ENCODE data around the gene TUBGCP4.
"Not testable (repeated sequence)": the region's sequence is repeated elsewhere in the genome, so short reads cannot be mapped to it uniquely, and the experiment has no call there.

TUBGCP4 gene, protein sequence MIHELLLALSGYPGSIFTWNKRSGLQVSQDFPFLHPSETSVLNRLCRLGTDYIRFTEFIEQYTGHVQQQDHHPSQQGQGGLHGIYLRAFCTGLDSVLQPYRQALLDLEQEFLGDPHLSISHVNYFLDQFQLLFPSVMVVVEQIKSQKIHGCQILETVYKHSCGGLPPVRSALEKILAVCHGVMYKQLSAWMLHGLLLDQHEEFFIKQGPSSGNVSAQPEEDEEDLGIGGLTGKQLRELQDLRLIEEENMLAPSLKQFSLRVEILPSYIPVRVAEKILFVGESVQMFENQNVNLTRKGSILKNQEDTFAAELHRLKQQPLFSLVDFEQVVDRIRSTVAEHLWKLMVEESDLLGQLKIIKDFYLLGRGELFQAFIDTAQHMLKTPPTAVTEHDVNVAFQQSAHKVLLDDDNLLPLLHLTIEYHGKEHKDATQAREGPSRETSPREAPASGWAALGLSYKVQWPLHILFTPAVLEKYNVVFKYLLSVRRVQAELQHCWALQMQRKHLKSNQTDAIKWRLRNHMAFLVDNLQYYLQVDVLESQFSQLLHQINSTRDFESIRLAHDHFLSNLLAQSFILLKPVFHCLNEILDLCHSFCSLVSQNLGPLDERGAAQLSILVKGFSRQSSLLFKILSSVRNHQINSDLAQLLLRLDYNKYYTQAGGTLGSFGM

DNA sequence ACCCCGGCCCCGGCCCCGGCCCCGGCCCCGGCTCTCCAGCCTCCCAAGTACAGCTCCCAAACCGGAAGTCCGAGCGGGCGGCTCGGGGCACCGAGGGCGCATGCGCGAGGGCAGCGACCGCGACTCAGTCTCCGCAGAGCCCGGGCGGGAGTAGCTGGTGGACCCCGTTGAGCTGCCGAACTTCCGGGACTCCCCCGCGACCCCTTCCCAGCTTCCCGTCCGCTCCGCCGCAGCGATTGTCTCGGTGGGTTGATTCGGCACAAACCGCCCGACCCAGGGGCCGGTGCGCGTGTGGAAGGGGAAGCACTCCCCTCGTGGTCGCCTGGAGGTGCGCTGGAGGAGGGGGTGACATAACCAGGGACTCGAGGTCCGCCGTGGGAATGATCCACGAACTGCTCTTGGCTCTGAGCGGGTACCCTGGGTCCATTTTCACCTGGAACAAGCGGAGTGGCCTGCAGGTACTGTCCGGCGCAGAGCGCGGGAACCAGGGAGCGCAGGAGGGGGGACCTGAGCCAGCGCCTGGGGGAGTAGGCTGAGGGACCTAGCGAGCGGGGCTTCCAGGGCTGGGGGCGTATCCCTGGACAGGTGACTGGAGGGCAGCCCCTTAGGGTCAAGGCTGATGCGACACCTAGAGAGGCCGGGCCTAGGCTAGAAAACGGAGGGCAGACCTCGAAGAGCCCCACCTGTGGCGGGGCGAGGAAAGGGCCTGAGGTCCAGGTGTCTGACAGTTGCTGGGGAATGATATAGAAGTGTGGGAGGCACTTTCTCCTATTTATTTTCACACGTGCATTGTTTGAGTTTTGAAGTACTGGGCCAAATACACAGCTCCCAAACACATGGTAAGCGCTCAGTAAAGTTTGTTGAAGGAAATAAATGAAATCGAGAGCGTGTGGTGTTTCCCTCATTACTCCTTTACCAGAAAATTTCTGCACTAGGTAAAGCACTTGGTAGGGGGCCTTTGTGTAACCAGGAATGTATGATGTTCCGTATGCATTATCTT lies at the start of gene TUBGCP4, which contains the start of gene ZSCAN29:
TUBGCP4 (plus strand) TSS at position 127 of the 1,000 bp plus-strand sequence; CDS start at position 381, 254 bp downstream.
ZSCAN29 (minus strand) TSS at position 69 of the 1,000 bp plus-strand sequence. CDS start 1,130 bp downstream, outside the sequence.
- DNase-seq (ENCODE audit: low spot score): peak; percentile 99

DNA sequence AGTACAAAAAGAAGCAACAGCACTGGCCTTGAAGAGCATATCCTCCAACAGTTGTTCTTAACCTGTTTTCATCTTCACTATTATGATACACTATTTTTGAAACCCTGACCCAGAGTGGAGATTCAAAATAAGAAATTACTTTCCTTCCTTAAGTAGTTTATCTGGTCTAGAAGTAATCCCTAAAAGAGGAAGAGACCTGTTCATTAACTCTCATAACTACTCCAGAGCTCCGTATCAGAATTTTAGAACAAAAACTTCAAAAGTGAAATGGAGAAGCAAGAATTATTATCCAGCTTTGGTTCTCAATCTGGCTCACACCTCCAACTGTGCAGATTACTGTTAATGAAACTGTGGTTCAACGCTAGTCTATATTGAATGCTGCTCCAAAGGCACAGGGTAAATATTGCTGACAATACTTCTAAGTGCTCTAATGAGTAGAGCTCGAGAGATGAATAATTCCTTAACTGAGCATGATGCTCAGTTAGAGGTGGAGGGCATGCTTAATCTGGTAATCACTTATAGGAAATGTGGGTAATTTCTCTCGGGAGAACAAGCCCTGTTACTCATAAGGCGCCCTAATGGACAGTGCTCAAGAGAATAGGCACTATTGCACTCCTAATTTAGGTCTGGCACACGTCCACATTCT lies 45.7 kb upstream of the TUBGCP4 start:
- no peak for DNase-seq (ENCODE audit: low spot score)

DNA sequence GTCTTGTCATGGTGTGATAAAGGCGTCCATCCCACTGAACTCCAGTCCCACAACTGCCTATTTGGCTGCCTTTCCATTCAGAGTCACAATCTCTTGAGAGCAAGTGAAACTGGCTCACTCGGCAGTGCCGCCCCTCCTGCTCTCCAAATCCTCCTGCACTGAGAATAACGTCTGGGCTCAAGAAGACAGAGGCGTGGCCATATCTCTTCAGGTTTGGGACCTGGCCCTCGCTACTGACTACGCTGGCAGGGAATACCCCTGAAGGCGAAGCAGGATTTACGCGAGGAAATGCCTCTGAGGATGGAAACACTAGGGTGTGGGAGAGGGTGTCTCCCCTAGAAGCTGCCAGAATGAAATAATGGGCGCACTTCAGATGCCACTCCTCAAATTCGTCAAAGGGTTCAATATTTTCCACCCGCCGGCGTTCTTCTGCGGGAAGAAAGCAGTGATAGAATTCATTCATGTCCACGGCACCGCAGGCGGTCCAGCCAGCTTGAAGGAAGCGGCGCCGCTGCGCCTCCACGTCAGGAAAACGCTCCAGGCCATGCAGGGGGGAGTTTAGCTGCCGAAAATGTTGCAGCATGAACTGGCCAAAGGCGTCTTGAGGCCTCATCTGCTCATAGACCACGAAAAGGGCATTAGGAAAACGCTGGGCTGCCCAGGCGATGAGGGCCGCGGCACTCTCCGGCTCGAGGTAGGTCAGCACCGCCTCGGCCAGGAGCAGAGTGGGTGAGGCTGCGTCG lies 41.5 kb upstream of the TUBGCP4 start:
- peak; percentile 34 for DNase-seq (ENCODE audit: low spot score)

DNA sequence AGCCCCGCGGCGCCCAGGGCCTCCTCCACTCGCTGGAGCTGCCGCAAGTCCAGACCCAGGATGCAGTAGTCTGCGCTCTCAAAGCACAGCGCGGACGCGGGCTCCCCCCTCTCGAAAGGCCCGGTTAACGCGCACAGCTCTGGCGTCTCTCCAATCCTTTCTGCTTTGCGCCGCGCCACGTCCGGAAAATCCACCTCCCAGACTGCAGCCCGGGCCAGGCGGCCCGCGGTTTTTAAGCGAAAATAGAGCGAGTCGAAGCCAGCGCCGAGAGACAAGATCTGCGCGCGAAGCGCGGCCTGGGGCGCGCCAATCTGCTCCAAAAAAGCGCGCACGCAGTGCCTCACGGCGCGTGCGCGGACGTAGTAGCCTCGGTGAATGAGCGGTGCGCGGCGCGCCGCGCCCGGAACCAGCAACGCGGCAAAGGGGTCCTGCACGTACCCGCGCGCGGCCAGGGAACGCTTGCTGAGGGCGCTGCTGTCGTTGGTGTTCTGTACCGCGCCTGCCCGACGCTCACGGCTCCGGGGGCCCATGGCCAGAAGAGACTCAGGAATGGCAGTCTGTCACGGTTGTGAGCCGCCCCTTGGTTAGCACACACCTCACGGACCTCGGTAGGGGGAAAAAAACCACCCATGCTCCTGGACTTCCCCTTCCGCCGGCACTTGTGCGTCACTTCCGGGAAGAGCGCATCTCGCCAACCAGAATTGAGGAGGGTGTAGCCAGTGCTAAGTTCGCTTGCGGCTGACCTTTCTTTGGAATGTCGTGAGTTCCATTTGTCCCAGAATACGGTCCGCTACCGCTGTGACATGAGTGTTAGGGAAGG lies 40.7 kb upstream of the TUBGCP4 start, which contains the start of gene LCMT2:
LCMT2 (minus strand) TSS at position 614 of the 820 bp plus-strand sequence; CDS start at position 530, 84 bp downstream.
- DNase-seq (ENCODE audit: low spot score): peak; percentile 92

DNA sequence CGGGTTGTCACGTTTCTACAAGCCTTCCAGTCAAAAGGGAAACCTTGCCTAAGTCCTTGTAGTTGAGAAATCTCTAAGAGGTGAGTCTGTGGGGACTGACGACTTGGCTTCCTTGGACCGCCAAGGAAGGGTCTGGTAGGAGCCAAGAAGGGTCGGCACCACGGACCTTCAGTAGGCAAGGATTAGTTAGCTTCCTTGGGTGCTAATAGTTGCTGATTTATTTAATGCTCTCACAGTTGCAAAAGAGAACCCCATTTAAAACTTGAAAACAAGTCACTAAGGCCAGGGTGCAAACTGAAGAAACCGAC lies 40.2 kb upstream of the TUBGCP4 start:
- DNase-seq (ENCODE audit: low spot score): no peak

DNA sequence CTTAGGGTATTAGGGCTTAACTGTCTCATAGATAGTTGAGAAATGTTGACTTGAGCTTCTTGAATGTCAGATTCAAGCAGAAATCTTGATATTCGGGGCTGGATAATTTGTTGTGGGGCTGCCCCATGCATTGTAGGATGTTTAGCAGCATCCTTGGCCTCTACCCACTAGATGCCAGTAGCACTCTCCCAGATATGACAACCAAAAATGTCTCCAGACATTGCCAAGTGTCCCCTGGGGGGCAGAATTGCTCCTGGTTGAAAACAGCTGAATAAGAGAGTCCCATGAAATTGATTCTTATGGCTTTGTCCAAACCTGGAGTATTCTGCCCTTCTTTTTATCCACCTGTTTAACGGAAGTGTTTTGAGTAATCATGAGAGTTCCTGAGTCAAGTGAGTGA lies 24.6 kb upstream of the TUBGCP4 start:
- no peak for DNase-seq (ENCODE audit: low spot score)

DNA sequence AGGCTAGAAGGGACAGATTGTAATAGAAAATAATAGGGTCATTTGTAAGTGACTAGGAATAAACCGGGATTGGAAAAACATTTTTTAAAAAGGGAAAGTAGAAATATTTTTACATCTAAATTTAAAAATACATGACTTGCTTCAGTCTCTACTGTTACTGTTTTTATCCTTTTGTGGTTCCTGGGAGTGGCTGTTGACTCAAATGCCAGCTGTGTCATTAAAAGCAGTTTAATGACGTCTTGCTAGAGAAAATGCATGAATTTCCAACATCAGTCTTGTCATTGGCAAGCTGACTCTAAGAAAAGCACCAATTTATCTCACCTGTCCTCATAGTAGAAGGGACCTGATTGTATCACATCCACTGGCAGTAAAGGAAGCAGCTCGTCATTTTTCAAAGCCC lies 23.8 kb upstream of the TUBGCP4 start:
- no peak for DNase-seq (ENCODE audit: low spot score)

DNA sequence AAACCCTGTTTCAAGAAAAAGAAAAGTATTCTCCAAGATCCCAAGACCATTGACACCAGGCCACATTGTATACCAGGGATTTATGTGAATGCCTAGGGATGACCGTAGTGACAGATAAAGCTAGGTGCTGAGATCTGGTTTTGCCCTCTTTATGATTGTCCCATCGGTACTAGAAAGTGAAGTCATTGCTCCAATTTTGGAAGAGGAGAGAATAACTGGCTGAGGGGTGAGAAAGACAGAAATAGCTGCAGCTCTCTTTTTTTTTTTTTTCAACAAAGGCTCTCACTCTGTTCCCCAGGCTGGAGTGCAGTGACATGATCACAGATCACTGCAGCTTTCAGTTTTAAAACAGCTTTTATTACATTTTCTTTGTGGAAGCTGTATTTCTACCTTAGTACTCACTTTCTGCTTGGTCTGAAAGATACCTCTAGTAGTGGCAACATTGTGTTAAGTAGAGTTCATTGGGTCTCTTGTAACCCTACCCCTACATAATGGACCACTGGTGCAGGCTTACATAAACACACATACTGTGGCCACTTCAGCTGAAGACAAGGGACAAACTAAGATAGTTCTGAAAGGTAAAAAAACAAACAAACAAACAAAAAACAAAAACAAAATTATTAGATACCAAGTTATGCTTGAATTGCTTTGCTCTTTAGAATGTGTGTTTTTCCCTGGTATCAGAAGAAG lies 18.1 kb upstream of the TUBGCP4 start:
- no peak for DNase-seq (ENCODE audit: low spot score)

DNA sequence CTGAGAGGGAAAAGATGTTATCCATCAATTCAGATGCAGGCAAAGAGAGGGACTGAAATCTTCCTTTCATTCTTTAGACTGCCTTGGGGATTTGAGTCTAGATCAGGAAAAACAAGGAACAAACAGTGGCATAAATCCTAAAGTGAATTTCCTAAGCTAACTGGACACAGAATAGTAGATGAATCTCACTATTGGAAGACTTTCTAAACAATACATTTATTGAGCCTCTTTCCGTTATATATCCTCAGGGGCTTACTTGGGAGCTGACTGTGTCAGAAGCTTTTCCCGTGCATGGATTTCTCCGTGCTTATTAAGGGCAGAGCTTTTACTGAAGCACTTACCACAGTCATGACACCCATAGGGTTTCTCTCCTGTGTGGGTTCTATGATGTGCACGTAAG lies 10.1 kb upstream of the TUBGCP4 start:
- DNase-seq (ENCODE audit: low spot score): no peak

DNA sequence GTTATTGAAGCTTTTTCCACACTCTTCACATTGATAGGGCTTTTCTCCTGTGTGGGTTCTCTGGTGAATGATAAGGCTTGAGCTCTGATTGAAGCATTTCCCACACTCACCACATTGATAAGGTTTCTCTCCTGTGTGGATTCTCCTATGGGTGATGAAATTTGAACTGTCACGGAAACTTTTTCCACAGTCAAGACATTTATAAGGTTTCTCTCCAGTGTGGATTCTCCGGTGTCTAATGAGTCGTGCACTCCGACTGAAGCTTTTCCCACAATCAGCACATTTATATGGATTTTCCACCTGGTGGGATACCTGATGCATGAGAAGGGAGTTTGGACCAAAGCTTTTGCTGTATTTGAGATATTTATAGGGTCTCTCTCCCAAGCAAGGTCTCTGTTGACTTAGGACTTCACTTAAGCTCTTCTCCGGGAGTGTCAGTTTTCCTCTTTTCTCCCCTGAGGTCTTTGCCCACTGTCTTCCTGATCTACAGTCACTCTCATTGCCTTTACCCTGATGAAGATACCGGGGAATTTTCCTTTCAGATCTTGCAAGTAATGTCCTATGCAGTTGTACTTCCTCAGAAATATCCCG lies 9.5 kb upstream of the TUBGCP4 start:
- DNase-seq (ENCODE audit: low spot score): no peak

DNA sequence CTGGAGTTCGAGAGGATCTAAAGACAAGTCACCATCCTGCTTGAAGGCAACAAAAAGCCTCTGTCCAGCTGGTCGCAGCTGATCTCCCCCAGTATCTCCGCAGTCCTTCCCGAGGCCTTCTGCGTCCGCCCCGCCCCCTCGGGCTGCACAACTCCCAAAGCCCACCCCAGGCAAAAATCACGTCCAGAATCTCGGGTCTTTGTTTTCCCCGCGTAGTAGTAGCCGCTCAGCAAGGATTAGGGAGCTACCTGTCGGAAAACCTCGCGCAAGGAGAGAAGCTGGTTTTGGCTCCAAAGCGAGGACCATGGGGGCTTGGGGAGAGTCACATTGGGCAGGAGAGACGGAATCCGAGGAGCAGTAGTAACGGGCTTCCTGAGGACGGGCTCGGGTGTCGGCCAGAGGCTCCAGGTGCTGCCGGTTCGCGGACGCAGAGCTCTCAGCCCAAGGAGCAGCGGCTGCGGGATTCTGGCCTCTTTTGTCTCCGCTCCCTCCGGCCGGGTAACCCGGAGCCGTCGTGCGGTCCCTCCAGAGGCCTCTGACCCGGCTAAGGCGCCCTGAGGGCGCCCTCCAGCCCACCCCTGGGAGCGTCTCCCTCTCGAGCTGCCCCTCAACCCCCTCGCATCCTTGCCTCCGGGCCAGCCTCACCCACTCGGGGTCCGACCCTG lies 459 bp upstream of the TUBGCP4 start:
- no peak for DNase-seq (ENCODE audit: low spot score)

DNA sequence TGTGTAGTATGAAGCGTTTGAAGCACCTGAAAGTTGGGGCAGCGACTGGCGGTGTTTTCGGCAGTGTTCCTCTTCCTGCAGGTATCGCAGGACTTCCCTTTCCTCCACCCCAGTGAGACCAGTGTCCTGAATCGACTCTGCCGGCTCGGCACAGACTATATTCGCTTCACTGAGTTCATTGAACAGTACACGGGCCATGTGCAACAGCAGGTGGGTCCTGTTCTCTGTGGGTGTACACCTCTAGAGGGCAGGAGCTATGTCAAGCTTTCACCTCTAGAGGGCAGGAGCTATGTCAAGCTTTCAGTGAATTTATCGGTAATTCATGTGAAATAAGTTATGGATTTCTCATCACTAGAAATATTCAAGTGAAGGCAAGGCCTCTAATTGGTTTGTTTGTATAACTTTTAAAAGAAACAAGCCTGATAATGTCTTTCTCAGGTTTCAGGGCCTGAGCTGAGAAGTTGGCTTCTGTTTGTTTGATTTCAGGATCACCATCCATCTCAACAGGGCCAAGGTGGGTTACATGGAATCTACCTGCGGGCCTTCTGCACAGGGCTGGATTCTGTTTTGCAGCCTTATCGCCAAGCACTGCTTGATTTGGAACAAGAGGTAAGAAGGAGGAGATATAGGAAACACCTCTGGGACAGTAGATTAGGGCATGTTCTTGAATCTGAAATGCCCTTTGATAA lies 5.3 kb downstream of the TUBGCP4 start:
- DNase-seq (ENCODE audit: low spot score): peak; percentile 64

DNA sequence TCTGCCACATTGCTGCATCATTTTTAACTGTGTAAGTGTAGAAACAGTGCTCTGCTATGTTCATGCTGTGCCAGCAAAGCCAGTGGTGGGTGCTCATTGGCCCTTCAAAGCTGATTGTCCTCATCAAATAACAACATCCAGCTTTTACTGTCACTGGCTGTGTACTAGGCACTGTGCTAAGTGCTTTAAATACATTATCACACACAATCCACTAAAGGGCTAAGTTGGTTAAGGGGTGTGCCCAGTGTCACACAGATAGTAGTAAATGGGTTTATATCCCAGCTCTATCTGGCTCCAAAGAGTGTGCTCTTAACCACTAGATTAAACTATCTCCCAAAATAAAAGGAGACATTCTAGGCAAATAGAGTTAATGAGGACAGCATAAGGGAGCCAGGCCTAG lies 7.7 kb downstream of the TUBGCP4 start:
- DNase-seq (ENCODE audit: low spot score): no peak

DNA sequence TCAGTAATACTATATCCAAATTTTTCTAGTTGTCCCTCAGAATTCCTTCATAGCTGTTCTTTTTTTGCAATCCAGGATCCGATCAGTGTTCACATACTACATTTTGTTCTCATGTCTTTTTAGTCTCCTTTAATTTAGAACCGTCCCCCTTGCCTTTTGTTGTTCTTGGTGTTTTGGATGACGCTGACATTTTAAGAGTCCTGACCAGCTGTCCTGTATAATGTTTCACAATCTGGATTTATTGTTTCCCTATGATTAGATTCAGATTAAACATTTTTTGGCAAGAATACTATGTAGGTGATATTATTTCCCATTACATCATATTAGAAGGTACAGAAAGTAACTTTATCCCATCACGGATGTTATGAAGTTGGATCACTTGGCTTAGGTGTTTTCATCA lies 11.4 kb downstream of the TUBGCP4 start:
- no peak for DNase-seq (ENCODE audit: low spot score)

DNA sequence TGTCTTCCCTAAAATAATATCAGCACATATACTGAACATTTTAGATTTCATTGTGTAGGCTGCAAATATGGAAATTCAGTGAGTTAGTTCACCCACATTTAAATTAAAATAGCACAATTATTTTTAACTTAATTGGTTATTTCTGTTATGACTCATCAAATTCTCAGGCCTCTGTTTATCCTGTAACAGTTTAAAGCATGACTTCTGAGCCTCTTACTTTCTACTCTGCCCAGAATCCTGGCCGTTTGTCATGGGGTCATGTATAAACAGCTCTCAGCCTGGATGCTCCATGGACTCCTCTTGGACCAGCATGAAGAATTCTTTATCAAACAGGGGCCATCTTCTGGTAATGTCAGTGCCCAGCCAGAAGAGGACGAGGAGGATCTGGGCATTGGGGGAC lies 12.2 kb downstream of the TUBGCP4 start:
- DNase-seq (ENCODE audit: low spot score): no peak

DNA sequence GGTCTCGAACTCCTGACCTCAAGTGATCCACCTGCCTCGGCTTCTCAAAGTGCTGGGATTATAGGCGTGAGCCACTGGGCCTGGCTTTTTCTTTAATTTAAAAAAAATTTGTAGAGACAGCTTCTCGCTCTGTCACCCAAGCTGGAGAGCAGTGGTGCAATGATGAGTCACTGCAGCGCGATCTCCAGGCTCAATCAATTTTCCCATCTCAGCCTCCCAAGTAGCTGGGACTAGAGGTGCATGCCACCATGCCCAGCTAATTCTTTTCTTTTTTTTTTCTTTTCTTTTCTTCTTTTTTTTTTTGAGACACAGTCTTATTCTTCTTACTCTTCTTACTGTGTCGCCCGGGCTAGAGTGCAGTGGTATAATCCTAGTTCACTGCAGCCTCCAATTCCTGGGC lies 19.8 kb downstream of the TUBGCP4 start:
- DNase-seq (ENCODE audit: low spot score): no peak

DNA sequence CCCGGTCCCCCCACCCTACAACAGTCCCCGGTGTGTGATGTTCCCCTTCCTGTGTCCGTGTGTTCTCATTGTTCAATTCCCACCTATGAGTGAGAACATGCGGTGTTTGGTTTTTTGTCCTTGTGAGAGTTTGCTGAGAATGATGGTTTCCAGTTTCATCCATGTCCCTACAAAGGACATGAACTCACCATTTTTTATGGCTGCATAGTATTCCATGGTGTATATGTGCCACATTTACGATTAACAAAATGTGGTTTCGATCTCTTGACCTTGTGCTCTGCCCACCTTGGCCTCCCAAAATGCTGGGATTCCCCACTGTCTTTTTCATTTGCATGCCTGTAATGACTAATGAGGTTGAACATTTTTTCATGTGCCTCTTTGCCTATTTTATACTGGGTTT lies 22.7 kb downstream of the TUBGCP4 start:
- not testable (repeated sequence) for DNase-seq (ENCODE audit: low spot score)

DNA sequence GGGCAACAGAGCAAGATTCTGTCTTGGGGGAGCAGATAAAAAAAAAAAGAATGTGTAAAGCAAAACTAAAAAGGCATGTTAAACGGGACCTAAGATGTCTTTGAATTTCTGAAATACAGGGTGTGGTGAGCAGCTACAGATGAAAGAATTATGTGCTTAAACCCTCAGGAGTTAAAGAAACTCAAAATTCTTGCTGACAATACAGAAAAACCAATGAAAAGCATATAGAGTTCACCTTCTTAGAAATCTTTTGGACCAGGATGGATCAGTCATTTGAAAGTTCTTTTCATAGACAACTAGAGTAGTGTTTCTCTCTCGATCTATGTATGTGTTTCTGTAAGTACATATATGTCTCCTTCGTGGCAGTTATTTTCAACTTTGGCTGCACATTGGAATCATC lies 31.4 kb downstream of the TUBGCP4 start:
- DNase-seq (ENCODE audit: low spot score): no peak

Data from D341Med (cell line).